ENCODE results near the gene TRPC4.

Gene TRPC4

DNA sequence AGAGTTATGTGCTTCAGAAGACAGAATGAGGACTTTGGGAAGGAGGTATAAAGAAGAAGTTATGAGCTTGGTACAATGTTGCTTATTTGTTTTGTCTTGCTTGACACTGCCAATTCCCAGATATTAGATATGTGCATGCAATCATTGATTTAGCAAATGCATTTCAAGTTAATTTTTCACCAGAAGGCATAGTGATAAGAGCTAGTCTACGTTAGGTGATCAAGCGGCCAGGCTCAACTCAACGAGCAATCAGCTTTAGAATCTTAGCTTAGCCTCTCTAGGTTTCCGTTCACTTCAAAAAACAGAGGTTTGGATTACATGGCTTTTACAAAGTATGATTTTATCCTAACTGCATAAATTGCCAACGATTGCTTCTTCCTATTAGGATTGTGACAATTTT is 189.4 kb downstream of the TRPC4 start:
- Histone ChIP-seq H3K27ac (no peak overlapping the region), H3K9ac (ENCODE audit: insufficient read length) (no peak overlapping the region), H3K4me3 (no peak overlapping the region), H3K36me3 (ENCODE audit: insufficient read depth, low read length) (no peaks in the 10 kb centered on the region), H3K9me3 (ENCODE audit: low read depth, low read length) (no peaks in the 10 kb centered on the region)
- DNase-seq (ENCODE audit: low read depth, low spot score), result no peak
- no peak for TF ChIP-seq EZH2 (IDR thresholded peaks at IDR 0.05)
- no peak for TF ChIP-seq FOXP2 (optimal IDR thresholded peaks at IDR 0.05; ENCODE audit: control extremely low read depth, extremely low read length, insufficient read depth)
- no peak for TF ChIP-seq POLR2AphosphoS5 (IDR thresholded peaks at IDR 0.05; ENCODE audit: borderline replicate concordance, low read depth, low read length)

- H3K9me3 ChIP-seq (ENCODE audit: low read depth, low read length), result no peaks in the 10 kb centered on the region
- no peak overlapping the region for H3K4me3 ChIP-seq
- H3K36me3 ChIP-seq (ENCODE audit: insufficient read depth, low read length), result no peaks in the 10 kb centered on the region
- no peak for DNase-seq (ENCODE audit: low read depth, low spot score)
- H3K27ac ChIP-seq, result no peak overlapping the region
- TF ChIP-seq FOXP2 (optimal IDR thresholded peaks at IDR 0.05; ENCODE audit: control extremely low read depth, extremely low read length, insufficient read depth) (no peak), POLR2AphosphoS5 (IDR thresholded peaks at IDR 0.05; ENCODE audit: borderline replicate concordance, low read depth, low read length) (no peak), EZH2 (IDR thresholded peaks at IDR 0.05) (no peak)
- H3K9ac ChIP-seq (ENCODE audit: insufficient read length), result no peak overlapping the region
These were observed 190.5 kb downstream of the TRPC4 start for GRCh38 chr13:37679043-37679442.

GRCh38 chr13:37669845-37670244 is 199.7 kb downstream of the TRPC4 start:
- Histone ChIP-seq H3K4me3 (no peak overlapping the region), H3K36me3 (ENCODE audit: insufficient read depth, low read length) (no peaks in the 10 kb centered on the region), H3K9ac (ENCODE audit: insufficient read length) (no peak overlapping the region), H3K27ac (no peak overlapping the region), H3K9me3 (ENCODE audit: low read depth, low read length) (no peaks in the 10 kb centered on the region)
- no peak for TF ChIP-seq FOXP2 (optimal IDR thresholded peaks at IDR 0.05; ENCODE audit: control extremely low read depth, extremely low read length, insufficient read depth)
- TF ChIP-seq POLR2AphosphoS5 (IDR thresholded peaks at IDR 0.05; ENCODE audit: borderline replicate concordance, low read depth, low read length), result no peak
- no peak for TF ChIP-seq EZH2 (IDR thresholded peaks at IDR 0.05)
- no peak for DNase-seq (ENCODE audit: low read depth, low spot score)

GRCh38 chr13:37667702-37668101 is 201.9 kb downstream of the TRPC4 start:
- no peak overlapping the region for H3K9ac ChIP-seq (ENCODE audit: insufficient read length)
- H3K36me3 ChIP-seq (ENCODE audit: insufficient read depth, low read length), result no peaks in the 10 kb centered on the region
- no peaks in the 10 kb centered on the region for H3K9me3 ChIP-seq (ENCODE audit: low read depth, low read length)
- TF ChIP-seq FOXP2 (optimal IDR thresholded peaks at IDR 0.05; ENCODE audit: control extremely low read depth, extremely low read length, insufficient read depth), result no peak
- no peak for TF ChIP-seq POLR2AphosphoS5 (IDR thresholded peaks at IDR 0.05; ENCODE audit: borderline replicate concordance, low read depth, low read length)
- no peak for TF ChIP-seq EZH2 (IDR thresholded peaks at IDR 0.05)
- no peak for DNase-seq (ENCODE audit: low read depth, low spot score)
- H3K27ac ChIP-seq, result no peak overlapping the region
- H3K4me3 ChIP-seq, result no peak overlapping the region

- Histone ChIP-seq H3K27ac (no peak overlapping the region), H3K9me3 (ENCODE audit: low read depth, low read length) (no peaks in the 10 kb centered on the region), H3K4me3 (no peak overlapping the region), H3K9ac (ENCODE audit: insufficient read length) (no peak overlapping the region), H3K36me3 (ENCODE audit: insufficient read depth, low read length) (no peaks in the 10 kb centered on the region)
- TF ChIP-seq FOXP2 (optimal IDR thresholded peaks at IDR 0.05; ENCODE audit: control extremely low read depth, extremely low read length, insufficient read depth) (no peak), POLR2AphosphoS5 (IDR thresholded peaks at IDR 0.05; ENCODE audit: borderline replicate concordance, low read depth, low read length) (no peak), EZH2 (IDR thresholded peaks at IDR 0.05) (no peak)
- DNase-seq (ENCODE audit: low read depth, low spot score), result no peak
These were observed 203.5 kb downstream of the TRPC4 start for GRCh38 chr13:37666036-37666435.

GRCh38 chr13:37665420-37665819 is 204.2 kb downstream of the TRPC4 start:
- H3K9ac ChIP-seq (ENCODE audit: insufficient read length), result no peak overlapping the region
- TF ChIP-seq POLR2AphosphoS5 (IDR thresholded peaks at IDR 0.05; ENCODE audit: borderline replicate concordance, low read depth, low read length), result no peak
- no peak for TF ChIP-seq EZH2 (IDR thresholded peaks at IDR 0.05)
- TF ChIP-seq FOXP2 (optimal IDR thresholded peaks at IDR 0.05; ENCODE audit: control extremely low read depth, extremely low read length, insufficient read depth), result no peak
- H3K4me3 ChIP-seq, result no peak overlapping the region
- H3K27ac ChIP-seq, result no peak overlapping the region
- no peak for DNase-seq (ENCODE audit: low read depth, low spot score)
- H3K9me3 ChIP-seq (ENCODE audit: low read depth, low read length), result no peaks in the 10 kb centered on the region
- H3K36me3 ChIP-seq (ENCODE audit: insufficient read depth, low read length), result no peaks in the 10 kb centered on the region

- no peak for DNase-seq (ENCODE audit: low read depth, low spot score)
- Histone ChIP-seq H3K36me3 (ENCODE audit: insufficient read depth, low read length) (no peaks in the 10 kb centered on the region), H3K4me3 (no peak overlapping the region), H3K9me3 (ENCODE audit: low read depth, low read length) (no peaks in the 10 kb centered on the region), H3K9ac (ENCODE audit: insufficient read length) (no peak overlapping the region), H3K27ac (no peak overlapping the region)
- TF ChIP-seq FOXP2 (optimal IDR thresholded peaks at IDR 0.05; ENCODE audit: control extremely low read depth, extremely low read length, insufficient read depth), result no peak
- no peak for TF ChIP-seq EZH2 (IDR thresholded peaks at IDR 0.05)
- no peak for TF ChIP-seq POLR2AphosphoS5 (IDR thresholded peaks at IDR 0.05; ENCODE audit: borderline replicate concordance, low read depth, low read length)
These were observed 205.8 kb downstream of the TRPC4 start for GRCh38 chr13:37663724-37664123.

GRCh38 chr13:37662624-37663023 is 206.9 kb downstream of the TRPC4 start:
- no peaks in the 10 kb centered on the region for H3K36me3 ChIP-seq (ENCODE audit: insufficient read depth, low read length)
- no peak overlapping the region for H3K4me3 ChIP-seq
- no peak for DNase-seq (ENCODE audit: low read depth, low spot score)
- H3K27ac ChIP-seq, result no peak overlapping the region
- H3K9me3 ChIP-seq (ENCODE audit: low read depth, low read length), result no peaks in the 10 kb centered on the region
- no peak for TF ChIP-seq POLR2AphosphoS5 (IDR thresholded peaks at IDR 0.05; ENCODE audit: borderline replicate concordance, low read depth, low read length)
- H3K9ac ChIP-seq (ENCODE audit: insufficient read length), result no peak overlapping the region

- DNase-seq (ENCODE audit: low read depth, low spot score), result no peak
- Histone ChIP-seq H3K27ac (no peak overlapping the region), H3K4me3 (no peak overlapping the region)
These were observed 211.6 kb downstream of the TRPC4 start for GRCh38 chr13:37657956-37658355.

More at GRCh38 chr13:37657956-37658355, 211.6 kb downstream of the TRPC4 start:
- no peaks in the 10 kb centered on the region for H3K36me3 ChIP-seq (ENCODE audit: insufficient read depth, low read length)
- TF ChIP-seq POLR2AphosphoS5 (IDR thresholded peaks at IDR 0.05; ENCODE audit: borderline replicate concordance, low read depth, low read length), result no peak
- TF ChIP-seq FOXP2 (optimal IDR thresholded peaks at IDR 0.05; ENCODE audit: control extremely low read depth, extremely low read length, insufficient read depth), result no peak
- no peaks in the 10 kb centered on the region for H3K9me3 ChIP-seq (ENCODE audit: low read depth, low read length)
- H3K9ac ChIP-seq (ENCODE audit: insufficient read length), result no peak overlapping the region
